ENCODE data around the gene FOXL3. TPM values are rescaled to one million over a fixed set of nuclear protein-coding genes. Genes with fewer than 3 reads are reported as not detected.

The FOXL3 gene
- total RNA-seq, 1 donor from 2014 or later, result not detected

GRCh38 chr7:311796-312195, 21.8 kb downstream of the FOXL3 start:
- peaks cover 15% of the 10 kb centered on the region for H3K4me1 Mint-ChIP-seq (ENCODE audit: unreplicated experiment)
- no peak overlapping the region for H3K4me3 Mint-ChIP-seq
- no peaks in the 10 kb centered on the region for H3K9me3 Mint-ChIP-seq
- H3K27ac Mint-ChIP-seq, result no peak overlapping the region
- no peaks in the 10 kb centered on the region for H3K36me3 Mint-ChIP-seq
- DNase-seq (ENCODE audit: extremely low spot score, unreplicated experiment), result no peak
- peaks cover 25% of the 10 kb centered on the region for H3K27me3 Mint-ChIP-seq
- TF ChIP-seq, protein P1, sequence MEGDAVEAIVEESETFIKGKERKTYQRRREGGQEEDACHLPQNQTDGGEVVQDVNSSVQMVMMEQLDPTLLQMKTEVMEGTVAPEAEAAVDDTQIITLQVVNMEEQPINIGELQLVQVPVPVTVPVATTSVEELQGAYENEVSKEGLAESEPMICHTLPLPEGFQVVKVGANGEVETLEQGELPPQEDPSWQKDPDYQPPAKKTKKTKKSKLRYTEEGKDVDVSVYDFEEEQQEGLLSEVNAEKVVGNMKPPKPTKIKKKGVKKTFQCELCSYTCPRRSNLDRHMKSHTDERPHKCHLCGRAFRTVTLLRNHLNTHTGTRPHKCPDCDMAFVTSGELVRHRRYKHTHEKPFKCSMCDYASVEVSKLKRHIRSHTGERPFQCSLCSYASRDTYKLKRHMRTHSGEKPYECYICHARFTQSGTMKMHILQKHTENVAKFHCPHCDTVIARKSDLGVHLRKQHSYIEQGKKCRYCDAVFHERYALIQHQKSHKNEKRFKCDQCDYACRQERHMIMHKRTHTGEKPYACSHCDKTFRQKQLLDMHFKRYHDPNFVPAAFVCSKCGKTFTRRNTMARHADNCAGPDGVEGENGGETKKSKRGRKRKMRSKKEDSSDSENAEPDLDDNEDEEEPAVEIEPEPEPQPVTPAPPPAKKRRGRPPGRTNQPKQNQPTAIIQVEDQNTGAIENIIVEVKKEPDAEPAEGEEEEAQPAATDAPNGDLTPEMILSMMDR (conservative IDR thresholded peaks at IDR 0.05), result no peak

GRCh38 chr7:312424-312823, 22.5 kb downstream of the FOXL3 start:
- Mint-ChIP-seq H3K4me1 (ENCODE audit: unreplicated experiment) (peaks cover 15% of the 10 kb centered on the region), H3K9me3 (no peaks in the 10 kb centered on the region), H3K36me3 (no peaks in the 10 kb centered on the region), H3K4me3 (no peak overlapping the region), H3K27me3 (peaks cover 25% of the 10 kb centered on the region), H3K27ac (no peak overlapping the region)
- DNase-seq (ENCODE audit: extremely low spot score, unreplicated experiment), result no peak
- TF ChIP-seq, protein P1 (conservative IDR thresholded peaks at IDR 0.05), result no peak

DNA sequence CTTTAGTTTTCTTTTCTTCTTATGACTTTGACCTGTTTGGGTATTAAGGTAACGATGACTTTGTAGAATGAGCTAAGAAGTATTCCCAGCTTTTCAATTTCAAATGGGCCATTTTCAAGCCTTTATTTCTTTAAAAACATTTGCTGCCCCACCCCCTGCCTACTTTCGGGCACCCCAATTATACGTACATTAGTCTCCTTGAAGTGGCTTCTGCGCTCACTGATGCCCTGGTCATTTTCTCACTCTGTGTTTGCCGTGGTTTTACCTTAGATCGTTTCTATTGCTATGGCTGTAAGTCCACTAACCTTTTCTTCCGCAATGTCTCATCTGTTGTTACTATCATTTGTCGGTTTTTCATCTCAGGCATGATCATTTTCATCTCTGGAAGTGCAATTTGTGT, 24.9 kb downstream of the FOXL3 start:
- no peaks in the 10 kb centered on the region for H3K9me3 Mint-ChIP-seq
- H3K4me3 Mint-ChIP-seq, result no peak overlapping the region
- peaks cover 37% of the 10 kb centered on the region for H3K27me3 Mint-ChIP-seq
- H3K27ac Mint-ChIP-seq, result no peak overlapping the region
- TF ChIP-seq, protein P1 (conservative IDR thresholded peaks at IDR 0.05), result no peak
- no peak for DNase-seq (ENCODE audit: extremely low spot score, unreplicated experiment)
- H3K36me3 Mint-ChIP-seq, result no peaks in the 10 kb centered on the region
- H3K4me1 Mint-ChIP-seq (ENCODE audit: unreplicated experiment), result peaks cover 20% of the 10 kb centered on the region

- no peaks in the 10 kb centered on the region for H3K36me3 Mint-ChIP-seq
- H3K9me3 Mint-ChIP-seq, result no peaks in the 10 kb centered on the region
- no peak overlapping the region for H3K4me3 Mint-ChIP-seq
- DNase-seq (ENCODE audit: extremely low spot score, unreplicated experiment), result no peak
- TF ChIP-seq, protein P1 (conservative IDR thresholded peaks at IDR 0.05), result no peak
- H3K27me3 Mint-ChIP-seq, result peaks cover 37% of the 10 kb centered on the region
- no peak overlapping the region for H3K27ac Mint-ChIP-seq
- peaks cover 20% of the 10 kb centered on the region for H3K4me1 Mint-ChIP-seq (ENCODE audit: unreplicated experiment)
Measured at GRCh38 chr7:315516-316265, 25.7 kb downstream of the FOXL3 start.

DNA sequence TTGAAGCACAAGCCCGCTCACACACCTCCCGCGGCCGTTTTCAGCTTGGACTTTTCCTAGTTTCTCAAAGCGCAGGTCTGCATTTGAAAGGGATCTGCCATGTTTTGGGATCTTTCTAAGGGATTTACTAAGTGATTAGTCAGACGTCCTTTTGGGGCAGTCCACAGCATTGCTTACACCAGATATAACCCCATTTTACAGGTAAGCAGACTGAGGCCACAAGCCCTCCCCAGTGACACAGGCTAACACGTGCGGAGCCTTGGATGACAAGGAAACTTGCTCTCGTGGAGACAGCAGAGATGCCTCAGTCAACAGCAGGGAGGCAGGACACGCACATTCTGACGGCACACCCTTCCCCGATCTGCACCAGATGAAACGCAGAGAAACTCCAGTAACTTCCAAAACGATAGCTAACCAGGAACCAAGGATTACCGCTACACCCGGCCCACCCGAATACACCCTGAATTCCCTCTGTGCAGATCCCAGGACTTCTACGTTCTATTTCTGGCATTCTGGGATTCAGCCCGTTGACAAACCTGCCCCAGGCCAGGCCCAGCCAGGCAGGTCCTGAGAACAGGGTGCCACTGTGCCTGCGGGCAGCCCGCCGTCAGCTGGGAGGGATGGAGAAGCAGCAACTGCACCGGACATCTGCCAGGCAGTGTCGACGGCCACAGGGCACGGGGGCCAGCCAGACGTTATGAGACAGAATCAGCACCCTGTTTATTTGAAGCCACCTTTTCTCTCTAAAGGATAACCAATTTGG, 27.9 kb downstream of the FOXL3 start:
- peaks cover 5% of the 10 kb centered on the region for H3K4me1 Mint-ChIP-seq (ENCODE audit: unreplicated experiment)
- no peaks in the 10 kb centered on the region for H3K9me3 Mint-ChIP-seq
- TF ChIP-seq, protein P1 (conservative IDR thresholded peaks at IDR 0.05), result no peak
- no peak for DNase-seq (ENCODE audit: extremely low spot score, unreplicated experiment)
- H3K27me3 Mint-ChIP-seq, result peaks cover 26% of the 10 kb centered on the region
- no peak overlapping the region for H3K27ac Mint-ChIP-seq
- no peaks in the 10 kb centered on the region for H3K36me3 Mint-ChIP-seq
- no peak overlapping the region for H3K4me3 Mint-ChIP-seq

Measured in type B pancreatic cell (in vitro differentiated cells).